ENCODE measurements around the gene ANGPTL5. TPM values are rescaled to one million over a fixed set of nuclear protein-coding genes. Genes with fewer than 3 reads are reported as not detected.
"Not testable (repeated sequence)": the region's sequence is repeated elsewhere in the genome, so short reads cannot be mapped to it uniquely, and the experiment has no call there.

The ANGPTL5 gene
- total RNA-seq (2013), result not detected
- polyA plus RNA-seq, result not detected
- not detected in 2 replicates for polyA minus RNA-seq
- 0 to 2.3 (median 0) reads per million in 11 experiments for total RNA-seq

GRCh38 chr11:101916422-101916821 lies at the start of gene ANGPTL5:
Gene ANGPTL5, minus strand, starts transcription at chr11:101916522. Its CDS starts 8,613 bp downstream, at chr11:101907909.
- TF ChIP-seq CTCF (IDR thresholded peaks at IDR 0.05), result no peak
- peak within 1 kb of the TSS; percentile 26 to 63 for H3K27ac ChIP-seq (ENCODE audit: low read depth in 1 of 2, low read length in 2 of 2)
- peak within 1 kb of the TSS; percentile 79 for H3K4me2 ChIP-seq (replicated peaks; ENCODE audit: extremely low read depth, low read length, poor library complexity, severe bottlenecking)
- H3K4me1 Mint-ChIP-seq, result peaks cover 24% of the 10 kb centered on the region
- no peaks in the 10 kb centered on the region for H3K36me3 ChIP-seq (replicated peaks in 1 of 2; ENCODE audit: control insufficient read depth in 1 of 2, insufficient read depth in 2 of 2, low read length in 2 of 2)
- 100% methylated on average over 1 of the region's 2 CpGs for WGBS (ENCODE audit: insufficient coverage)
- peaks cover 16 to 18% of the 10 kb centered on the region in 2 donors for H3K4me1 ChIP-seq (ENCODE audit: control insufficient read depth in 1 of 2, insufficient read depth in 2 of 2, low read length in 2 of 2)
- no peaks in the 10 kb centered on the region for H3K36me3 Mint-ChIP-seq
- peak within 1 kb of the TSS; percentile 49 to 85 (median 68) for H3K4me3 ChIP-seq (replicated peaks in 1 of 3; ENCODE audit: low read depth in 2 of 3, low read length in 3 of 3)
- H3K27me3 ChIP-seq (ENCODE audit: control insufficient read depth in 2 of 2, insufficient read depth in 2 of 2, low read length in 2 of 2), result peaks cover 2 to 9% of the 10 kb centered on the region in 2 donors
- no peaks in the 10 kb centered on the region for H4K20me1 ChIP-seq (ENCODE audit: insufficient read depth, low read length)
- H2AFZ ChIP-seq (ENCODE audit: insufficient read depth, low read depth, low read length, poor library complexity, severe bottlenecking), result peak within 1 kb of the TSS; percentile 96
- H3K79me2 ChIP-seq (ENCODE audit: insufficient read depth, low read length), result no peaks in the 10 kb centered on the region
- peak within 1 kb of the TSS; percentile 72 to 93 (median 89) for H3K27ac Mint-ChIP-seq
- H3K9me3 Mint-ChIP-seq, result peaks cover 0 to 6% (median 0%) of the 10 kb centered on the region in 7 donors
- H3K4me3 Mint-ChIP-seq, result peak within 1 kb of the TSS; percentile 83 to 92
- no peak for DNase-seq
- intact Hi-C loops (cut with micrococcal nuclease), result no loop called here
- peaks cover 2 to 18% (median 11%) of the 10 kb centered on the region in 3 donors for H3K27me3 Mint-ChIP-seq (ENCODE audit: low read depth in 3 of 3)
- peak within 1 kb of the TSS; percentile 57 for H3K9ac ChIP-seq (ENCODE audit: insufficient read depth, low read length, poor library complexity, severe bottlenecking)
- no peaks in the 10 kb centered on the region for H3K9me3 ChIP-seq (replicated peaks in 1 of 2; ENCODE audit: control insufficient read depth in 1 of 2, insufficient read depth in 1 of 2, low read length in 2 of 2)

- H3K36me3 Mint-ChIP-seq; DNase-seq; H2AFZ ChIP-seq (ENCODE audit: insufficient read depth, low read depth, low read length, poor library complexity, severe bottlenecking); H3K4me1 ChIP-seq (ENCODE audit: control insufficient read depth in 1 of 2, insufficient read depth in 2 of 2, low read length in 2 of 2); H3K4me3 ChIP-seq (replicated peaks in 1 of 3; ENCODE audit: low read depth in 2 of 3, low read length in 3 of 3); intact Hi-C loops (cut with micrococcal nuclease); H3K27ac Mint-ChIP-seq; H3K9ac ChIP-seq (ENCODE audit: insufficient read depth, low read length, poor library complexity, severe bottlenecking); H3K4me2 ChIP-seq (replicated peaks; ENCODE audit: extremely low read depth, low read length, poor library complexity, severe bottlenecking); H3K36me3 ChIP-seq (replicated peaks in 1 of 2; ENCODE audit: control insufficient read depth in 1 of 2, insufficient read depth in 2 of 2, low read length in 2 of 2); H3K79me2 ChIP-seq (ENCODE audit: insufficient read depth, low read length); H3K4me3 Mint-ChIP-seq; H3K9me3 ChIP-seq (replicated peaks in 1 of 2; ENCODE audit: control insufficient read depth in 1 of 2, insufficient read depth in 1 of 2, low read length in 2 of 2); H4K20me1 ChIP-seq (ENCODE audit: insufficient read depth, low read length); H3K27ac ChIP-seq (ENCODE audit: low read depth in 1 of 2, low read length in 2 of 2); H3K27me3 Mint-ChIP-seq (ENCODE audit: low read depth in 3 of 3); H3K9me3 Mint-ChIP-seq; H3K27me3 ChIP-seq (ENCODE audit: control insufficient read depth in 2 of 2, insufficient read depth in 2 of 2, low read length in 2 of 2); H3K4me1 Mint-ChIP-seq: not testable (repeated sequence)
- 97% methylated on average over 5 of the region's 10 CpGs for WGBS (ENCODE audit: insufficient coverage)
These were observed 47.9 kb upstream of the ANGPTL5 start for GRCh38 chr11:101964200-101964599.
